Right forelimb (tissue), 1 donor: ENCODE data around the gene ZBTB7C.
"Not testable (repeated sequence)": the region's sequence is repeated elsewhere in the genome, so short reads cannot be mapped to it uniquely, and the experiment has no call there.

Experiments used
- DNase-seq: peaks from one replicate; pipeline ENCODE4 v3.0.0-alpha.2; 2018

The ZBTB7C gene

GRCh38 chr18:48408727-48409590 is at the start of gene ZBTB7C:
ZBTB7C (minus strand) TSS chr18:48409383.
- peak; percentile 61 for DNase-seq

- no peak for DNase-seq
These were observed 47.7 kb upstream of the ZBTB7C start for GRCh38 chr18:48456838-48457237.

GRCh38 chr18:48455555-48456478 is 46.6 kb upstream of the ZBTB7C start:
- peak; percentile 76 for DNase-seq

- no peak for DNase-seq
These were observed 45.1 kb upstream of the ZBTB7C start for GRCh38 chr18:48454261-48454757.

GRCh38 chr18:48453330-48454066 is 44.3 kb upstream of the ZBTB7C start:
- DNase-seq = no peak

- DNase-seq = no peak
These were observed 43.7 kb upstream of the ZBTB7C start for GRCh38 chr18:48452861-48453323.

- no peak for DNase-seq
These were observed 41.5 kb upstream of the ZBTB7C start for GRCh38 chr18:48450685-48451084.

- DNase-seq = peak; percentile 92
These were observed 37.5 kb upstream of the ZBTB7C start for GRCh38 chr18:48446582-48447225.

GRCh38 chr18:48445540-48445939 is 36.4 kb upstream of the ZBTB7C start:
- DNase-seq = peak; percentile 71

- DNase-seq = no peak
These were observed 33.6 kb upstream of the ZBTB7C start for GRCh38 chr18:48442761-48443160.

GRCh38 chr18:48441405-48441881 is 32.3 kb upstream of the ZBTB7C start:
- DNase-seq = peak; percentile 85

GRCh38 chr18:48440924-48441323 is 31.7 kb upstream of the ZBTB7C start:
- DNase-seq = no peak

- DNase-seq = no peak
These were observed 27.7 kb upstream of the ZBTB7C start for GRCh38 chr18:48436907-48437306.

- not testable (repeated sequence) for DNase-seq
These were observed 25.2 kb upstream of the ZBTB7C start for GRCh38 chr18:48434382-48434781.

- DNase-seq = no peak
These were observed 24.4 kb upstream of the ZBTB7C start for GRCh38 chr18:48433541-48433940.

- DNase-seq = no peak
These were observed 21.0 kb upstream of the ZBTB7C start for GRCh38 chr18:48430150-48430549.

GRCh38 chr18:48428475-48429177 is 19.4 kb upstream of the ZBTB7C start:
- no peak for DNase-seq

- no peak for DNase-seq
These were observed 13.8 kb upstream of the ZBTB7C start for GRCh38 chr18:48422947-48423378.

GRCh38 chr18:48419277-48420022 is 10.3 kb upstream of the ZBTB7C start:
- no peak for DNase-seq

GRCh38 chr18:48418539-48419276 is 9.5 kb upstream of the ZBTB7C start:
- DNase-seq = no peak
